Measurements from ENCODE around the gene HES3.

The HES3 gene

GRCh38 chr1:6263716-6264115 is 19.7 kb downstream of the HES3 start:
- no peak for DNase-seq

GRCh38 chr1:6265151-6265550 is 21.2 kb downstream of the HES3 start:
- no peak for DNase-seq

- no peak for DNase-seq
Measured at GRCh38 chr1:6266641-6267040, 22.7 kb downstream of the HES3 start.

- DNase-seq: peak; percentile 22
Measured at GRCh38 chr1:6267686-6268322, 23.8 kb downstream of the HES3 start.

GRCh38 chr1:6268415-6268814 is 24.4 kb downstream of the HES3 start:
- DNase-seq: no peak

- no peak for DNase-seq
Measured at GRCh38 chr1:6269296-6269695, 25.3 kb downstream of the HES3 start.

- peak; percentile 69 for DNase-seq
Measured at GRCh38 chr1:6269720-6270400, 25.9 kb downstream of the HES3 start.

- DNase-seq: no peak
Measured at GRCh38 chr1:6270401-6270800, 26.4 kb downstream of the HES3 start.

- no peak for DNase-seq
Measured at GRCh38 chr1:6271006-6271405, 27.0 kb downstream of the HES3 start.

- no peak for DNase-seq
Measured at GRCh38 chr1:6271554-6271953, 27.6 kb downstream of the HES3 start.

- DNase-seq: no peak
Measured at GRCh38 chr1:6272452-6272851, 28.5 kb downstream of the HES3 start.

- DNase-seq: no peak
Measured at GRCh38 chr1:6272868-6273267, 28.9 kb downstream of the HES3 start.

- peak; percentile 5 for DNase-seq
Measured at GRCh38 chr1:6273380-6273891, 29.5 kb downstream of the HES3 start.

GRCh38 chr1:6274102-6274501 is 30.1 kb downstream of the HES3 start:
- no peak for DNase-seq

- no peak for DNase-seq
Measured at GRCh38 chr1:6274622-6275139, 30.7 kb downstream of the HES3 start.

- DNase-seq: peak; percentile 82
Measured at GRCh38 chr1:6275826-6276782, 32.1 kb downstream of the HES3 start.

- no peak for DNase-seq
Measured at GRCh38 chr1:6276811-6277555, 33.0 kb downstream of the HES3 start.

- no peak for DNase-seq
Measured at GRCh38 chr1:6278263-6278662, 34.3 kb downstream of the HES3 start.

- no peak for DNase-seq
Measured at GRCh38 chr1:6279066-6279465, 35.1 kb downstream of the HES3 start.

- DNase-seq: no peak
Measured at GRCh38 chr1:6279613-6280383, 35.8 kb downstream of the HES3 start.

GRCh38 chr1:6280761-6281451 is 36.9 kb downstream of the HES3 start:
- no peak for DNase-seq
